ENCODE results near the gene MGMT. TPM values are rescaled to one million over a fixed set of nuclear protein-coding genes. Genes with fewer than 3 reads are reported as not detected.

The MGMT gene
- total RNA-seq: 5.9 and 11.6 TPM in 2 replicates

DNA sequence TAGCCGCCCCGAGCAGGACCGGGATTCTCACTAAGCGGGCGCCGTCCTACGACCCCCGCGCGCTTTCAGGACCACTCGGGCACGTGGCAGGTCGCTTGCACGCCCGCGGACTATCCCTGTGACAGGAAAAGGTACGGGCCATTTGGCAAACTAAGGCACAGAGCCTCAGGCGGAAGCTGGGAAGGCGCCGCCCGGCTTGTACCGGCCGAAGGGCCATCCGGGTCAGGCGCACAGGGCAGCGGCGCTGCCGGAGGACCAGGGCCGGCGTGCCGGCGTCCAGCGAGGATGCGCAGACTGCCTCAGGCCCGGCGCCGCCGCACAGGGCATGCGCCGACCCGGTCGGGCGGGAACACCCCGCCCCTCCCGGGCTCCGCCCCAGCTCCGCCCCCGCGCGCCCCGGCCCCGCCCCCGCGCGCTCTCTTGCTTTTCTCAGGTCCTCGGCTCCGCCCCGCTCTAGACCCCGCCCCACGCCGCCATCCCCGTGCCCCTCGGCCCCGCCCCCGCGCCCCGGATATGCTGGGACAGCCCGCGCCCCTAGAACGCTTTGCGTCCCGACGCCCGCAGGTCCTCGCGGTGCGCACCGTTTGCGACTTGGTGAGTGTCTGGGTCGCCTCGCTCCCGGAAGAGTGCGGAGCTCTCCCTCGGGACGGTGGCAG, at the start of gene MGMT:
TSS of gene MGMT (plus strand) at position 539 of the 656 bp plus-strand sequence.

All from placental pericyte (primary cell).